NCI-H748 (cell line): ENCODE data around the gene PIK3C2G.

Experiments
- DNase-seq: peaks from one replicate; lab custom pipeline; 2025; ENCODE audit not compliant: unreplicated experiment; lab: John Stamatoyannopoulos, UW

PIK3C2G gene

DNA sequence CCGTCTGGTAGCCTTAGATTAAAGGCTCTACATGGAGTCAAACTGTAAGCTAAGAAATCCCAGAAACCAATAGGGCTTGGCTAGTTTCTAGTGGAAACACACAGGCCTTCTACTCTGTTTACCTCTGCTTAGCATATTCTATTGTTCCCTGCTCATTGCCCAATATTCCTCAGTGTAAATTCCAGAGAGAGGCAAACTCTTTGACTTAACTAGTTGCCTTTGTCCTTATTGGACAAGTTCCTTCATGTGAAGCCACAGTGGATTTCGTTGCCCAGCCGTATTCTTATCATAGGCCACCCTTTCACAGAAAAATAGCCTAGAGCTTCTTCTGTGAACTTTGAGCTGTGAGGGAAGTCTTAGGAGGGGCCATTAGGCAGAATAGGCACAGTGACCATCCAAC lies 290.4 kb downstream of the PIK3C2G start:
- DNase-seq = no peak

DNA sequence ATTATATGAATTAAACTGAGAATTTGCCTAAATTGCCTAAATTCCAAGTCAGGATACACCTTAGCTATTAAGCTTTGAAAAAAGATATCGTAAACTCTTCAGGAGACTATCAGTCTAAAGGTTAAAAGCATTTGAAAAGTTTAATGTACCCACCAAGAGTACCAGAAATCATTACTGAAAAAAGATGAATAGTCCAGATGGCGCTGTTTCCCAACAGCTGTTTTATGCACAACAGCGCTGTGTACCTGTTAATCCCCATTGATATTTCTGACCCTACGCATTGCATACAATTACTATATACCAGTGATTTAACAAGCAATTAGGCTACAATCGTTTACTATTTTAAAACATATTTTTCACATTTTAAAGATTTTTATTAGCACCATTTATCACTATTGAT lies 291.5 kb downstream of the PIK3C2G start:
- DNase-seq = peak; percentile 43

DNA sequence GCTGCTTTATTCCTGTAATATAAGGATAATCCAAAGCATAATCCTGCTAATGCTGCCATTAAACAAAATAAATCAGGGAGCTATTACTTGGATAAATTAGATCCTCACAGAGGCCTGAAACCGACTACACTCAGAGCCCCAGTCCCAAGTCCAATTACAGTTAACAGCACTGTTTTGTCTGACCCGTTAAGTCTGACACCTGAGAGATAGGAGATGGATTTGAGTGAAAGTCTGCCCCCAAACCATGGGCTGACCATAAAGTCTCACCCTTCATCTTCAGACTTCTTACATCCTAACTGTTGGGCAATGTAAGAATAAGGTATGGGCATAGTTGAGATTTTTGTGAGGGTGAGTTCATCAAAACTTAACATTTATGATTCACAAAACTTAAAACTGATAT lies 294.8 kb downstream of the PIK3C2G start:
- DNase-seq = no peak

DNA sequence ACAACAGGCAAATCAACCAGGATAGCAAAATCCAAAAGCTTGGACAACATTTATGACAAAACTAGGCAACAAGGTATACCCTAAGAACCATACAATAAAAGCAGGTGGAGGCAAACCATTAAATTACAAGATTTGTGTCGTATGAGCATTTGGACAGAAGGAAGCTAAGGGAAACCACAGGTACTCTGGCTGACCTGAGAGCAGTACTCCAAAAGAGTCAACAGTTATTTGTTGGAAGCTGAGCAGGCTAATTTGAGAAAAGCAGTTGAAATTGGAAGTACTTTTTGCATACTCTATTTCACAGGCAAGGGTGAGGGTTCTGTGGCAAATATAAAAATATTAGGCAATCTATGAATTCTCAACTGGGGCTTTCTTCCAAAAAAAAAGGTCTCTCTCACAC lies 297.9 kb downstream of the PIK3C2G start:
- no peak for DNase-seq

DNA sequence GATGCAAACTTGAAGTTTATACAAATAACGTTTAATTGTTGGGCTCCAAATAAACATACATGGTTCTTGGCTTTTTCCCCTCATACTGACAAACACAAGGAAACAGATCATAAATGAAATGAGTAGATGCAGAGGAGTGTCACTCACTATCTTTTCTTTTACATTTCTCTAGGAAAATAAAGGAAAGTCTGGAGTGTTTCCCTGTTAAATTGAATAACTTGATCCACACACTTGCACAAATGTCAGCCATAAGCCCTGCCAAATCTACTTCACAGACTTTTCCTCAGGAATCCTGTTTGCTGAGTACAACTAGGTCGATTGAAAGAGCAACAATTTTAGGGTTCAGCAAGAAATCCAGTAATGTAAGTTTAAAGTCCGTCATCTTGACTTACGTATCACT lies 301.2 kb downstream of the PIK3C2G start:
- DNase-seq = no peak

DNA sequence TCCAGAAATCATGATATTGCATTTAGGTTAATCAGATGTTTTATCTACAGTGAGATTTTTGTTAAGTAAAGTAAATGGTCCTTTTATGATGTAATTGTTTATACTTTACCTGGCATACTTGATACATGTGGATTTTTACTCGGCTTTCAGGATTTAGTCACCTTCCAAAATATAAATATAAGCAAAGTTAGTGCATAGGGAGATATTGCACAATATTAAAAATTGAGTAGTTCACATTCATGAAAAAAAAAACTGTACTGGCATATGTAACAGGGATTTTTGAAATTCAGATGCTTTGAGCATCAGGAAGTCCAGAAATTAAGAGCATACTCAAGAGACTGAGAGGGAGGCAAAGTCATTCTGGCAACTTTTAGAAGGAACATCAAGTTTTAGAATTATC lies 303.0 kb downstream of the PIK3C2G start:
- DNase-seq = no peak

DNA sequence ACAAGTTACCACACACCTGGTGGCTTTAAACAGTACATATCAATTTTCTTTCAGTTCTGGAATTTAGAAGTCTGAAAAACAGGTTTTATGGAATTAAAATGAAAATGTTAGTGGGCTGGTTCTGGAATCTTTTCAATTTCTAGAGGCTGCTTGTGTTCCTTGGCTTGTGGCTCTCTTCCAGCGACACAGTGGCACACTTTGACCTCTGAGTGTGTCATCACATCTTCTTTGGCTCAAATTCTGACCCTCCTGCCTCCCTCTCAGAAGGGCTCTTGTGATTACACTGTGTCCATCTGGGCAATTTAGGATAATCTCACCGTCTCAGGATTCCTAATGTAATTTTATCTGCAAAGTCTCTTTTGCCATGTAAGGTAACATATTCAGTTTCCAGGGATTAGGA lies 306.5 kb downstream of the PIK3C2G start:
- no peak for DNase-seq

DNA sequence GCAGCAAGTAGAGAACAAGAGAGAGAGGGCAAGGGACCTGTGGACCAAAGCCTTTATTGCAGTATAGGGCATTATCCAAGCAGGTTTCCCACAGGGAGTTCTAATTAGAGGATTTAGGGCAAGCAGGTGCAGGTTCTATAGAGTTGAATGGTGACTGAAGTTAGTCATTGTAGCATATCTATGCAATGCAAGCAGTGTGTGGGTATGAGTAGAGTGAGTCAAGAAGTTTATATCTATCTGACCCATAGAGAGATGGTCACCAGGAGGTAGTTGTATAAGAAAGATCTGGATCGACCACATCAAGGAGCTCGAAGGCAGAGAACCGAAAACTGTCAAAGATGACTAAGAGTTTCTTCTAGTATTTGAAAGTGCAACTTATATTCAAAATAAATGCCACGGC lies 309.2 kb downstream of the PIK3C2G start:
- DNase-seq = peak; percentile 12

DNA sequence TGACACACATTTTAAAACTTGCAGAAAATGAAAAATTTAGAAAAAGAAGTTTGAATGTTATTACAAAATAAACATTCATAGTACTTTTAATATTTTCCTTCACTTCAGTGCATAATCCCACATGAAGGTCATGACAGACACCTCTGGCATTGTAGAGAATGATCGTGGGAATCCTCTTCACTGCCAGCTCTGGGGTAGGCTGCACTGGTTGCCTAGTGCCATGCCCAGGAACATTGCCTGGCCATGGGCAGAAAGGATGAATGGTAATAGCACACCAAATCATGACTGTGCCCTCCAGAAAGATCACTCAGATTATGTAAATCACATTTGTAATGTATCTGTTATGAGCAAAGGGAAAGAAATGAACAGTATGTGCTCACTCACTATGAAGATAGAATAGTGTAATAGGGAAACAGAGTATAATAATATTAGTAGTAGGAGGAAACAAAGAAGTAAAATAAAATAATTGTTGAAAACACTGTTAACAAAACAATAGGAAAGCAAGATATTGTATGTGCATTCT lies 314.8 kb downstream of the PIK3C2G start:
- no peak for DNase-seq

DNA sequence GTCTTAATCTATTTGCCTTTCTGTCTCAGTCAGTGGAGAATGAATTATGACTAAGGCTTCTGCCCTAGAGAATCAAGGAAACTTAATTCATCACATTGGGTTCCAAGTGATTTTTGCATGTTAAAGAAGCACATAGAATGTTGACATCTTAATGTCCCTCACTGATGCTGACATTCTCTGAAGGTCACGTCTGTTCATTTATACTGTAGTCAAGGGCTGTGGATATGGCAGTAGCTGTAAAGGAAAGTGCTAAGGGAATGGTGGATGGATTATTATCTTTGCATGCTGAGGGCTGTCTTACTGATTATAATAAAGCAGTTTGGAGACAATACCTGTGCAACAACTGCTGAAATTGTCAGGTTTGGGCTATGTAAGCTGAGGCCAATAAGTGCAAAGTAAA lies 315.3 kb downstream of the PIK3C2G start:
- DNase-seq = no peak

DNA sequence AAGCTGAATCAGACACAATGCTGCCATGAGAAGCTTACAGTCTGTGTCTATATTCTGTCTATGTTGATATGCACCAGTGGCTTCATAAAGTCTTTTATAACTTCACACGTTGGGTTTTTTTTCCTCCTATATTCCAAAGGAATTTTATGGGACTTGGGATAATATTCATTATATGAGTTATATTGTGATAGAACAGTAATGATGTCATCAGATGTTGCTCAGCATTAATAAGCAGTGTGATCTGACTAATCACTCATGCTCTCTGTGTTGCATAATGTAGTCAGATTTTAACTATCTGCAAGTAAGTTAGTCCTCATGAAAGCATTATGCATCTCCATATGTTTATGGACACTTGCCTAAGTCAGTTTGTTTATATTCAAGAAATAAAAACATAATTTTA lies 316.9 kb downstream of the PIK3C2G start:
- DNase-seq = no peak

DNA sequence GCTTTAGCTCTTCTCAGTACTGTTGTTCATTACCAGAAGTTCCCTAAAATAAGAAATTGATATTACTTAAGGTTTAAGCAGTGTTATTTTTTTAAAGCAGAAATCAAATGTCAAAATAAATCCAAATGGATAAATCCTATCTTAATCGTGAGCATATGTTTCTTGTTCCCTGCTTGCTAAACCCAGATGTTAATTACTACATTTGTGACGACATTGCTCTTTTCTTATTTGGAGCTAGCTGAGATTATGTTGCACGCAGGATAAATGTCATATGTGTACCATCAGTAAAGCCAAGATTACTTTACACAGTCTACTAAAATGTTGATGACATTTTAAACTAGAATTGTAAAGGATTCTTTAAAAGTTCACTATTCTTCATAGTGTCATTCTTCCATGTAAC lies 319.0 kb downstream of the PIK3C2G start:
- no peak for DNase-seq

DNA sequence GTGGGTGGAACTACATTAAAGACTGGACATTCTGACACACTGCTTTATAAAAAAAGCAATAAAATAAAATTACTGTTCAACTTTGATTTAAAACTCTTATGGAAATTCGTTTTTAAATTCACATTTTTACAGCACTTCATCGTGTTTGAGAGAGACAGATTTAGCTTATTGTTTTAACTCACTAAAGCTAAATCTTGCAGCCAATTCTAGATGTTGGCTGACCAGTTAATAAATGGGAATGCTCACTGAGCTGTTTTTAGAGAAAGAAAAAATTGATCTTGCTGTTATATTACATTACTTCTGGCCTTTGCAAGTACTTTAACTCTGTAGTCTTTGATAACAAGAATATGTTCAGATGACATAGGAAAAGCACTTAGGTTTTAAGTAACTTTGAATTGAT lies 319.4 kb downstream of the PIK3C2G start:
- no peak for DNase-seq

DNA sequence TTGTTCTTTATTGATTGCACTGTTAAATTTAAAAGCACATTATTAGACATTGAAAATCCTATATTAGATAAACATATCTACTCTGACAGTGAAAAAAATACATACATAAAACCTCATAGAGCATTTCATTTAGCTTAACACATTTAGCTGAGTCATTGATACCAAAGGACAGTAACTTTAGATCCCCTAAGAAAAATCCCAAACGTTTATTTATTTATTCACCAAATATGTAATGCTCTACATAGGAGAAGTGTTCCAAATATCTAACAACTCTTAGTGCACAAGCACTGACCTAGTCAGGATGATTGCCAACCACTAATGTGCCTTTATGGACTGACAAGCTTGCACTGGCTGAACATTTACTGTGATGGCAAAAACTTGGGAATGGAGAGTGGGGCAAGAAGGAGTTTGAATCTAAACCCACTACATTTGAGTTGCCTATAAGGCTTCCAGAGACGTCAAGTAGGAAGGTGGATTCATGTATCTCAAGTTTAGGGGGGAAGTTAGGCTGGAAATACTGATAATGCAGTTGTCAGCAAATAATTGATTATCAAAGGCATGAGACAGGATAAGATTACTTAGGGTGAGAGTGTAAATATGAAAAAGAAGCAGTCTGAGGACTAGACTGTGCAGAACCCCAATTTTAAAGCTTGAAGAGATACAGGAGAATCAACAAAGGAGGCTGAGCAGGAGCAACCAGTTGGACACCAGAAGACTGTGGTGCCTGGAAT lies 320.1 kb downstream of the PIK3C2G start:
- DNase-seq = no peak

DNA sequence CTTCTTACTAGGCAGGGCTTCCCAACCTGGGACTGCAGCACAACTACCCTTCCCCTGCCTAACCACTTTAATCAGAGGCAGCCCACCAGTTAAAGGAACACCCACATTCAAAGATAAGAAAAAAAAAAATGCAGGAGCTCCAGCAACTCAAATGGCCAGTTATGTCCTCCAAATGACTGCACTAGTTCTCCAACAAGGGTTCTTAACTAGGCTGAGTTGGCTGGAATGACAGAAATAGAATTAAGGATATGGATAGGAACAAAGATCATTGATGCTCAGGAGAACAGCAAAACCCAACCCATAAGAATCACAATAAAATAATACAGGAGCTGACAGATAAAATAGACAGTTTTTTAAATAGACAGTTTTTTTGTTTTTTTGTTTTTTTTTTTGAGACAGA lies 322.3 kb downstream of the PIK3C2G start:
- DNase-seq = no peak

DNA sequence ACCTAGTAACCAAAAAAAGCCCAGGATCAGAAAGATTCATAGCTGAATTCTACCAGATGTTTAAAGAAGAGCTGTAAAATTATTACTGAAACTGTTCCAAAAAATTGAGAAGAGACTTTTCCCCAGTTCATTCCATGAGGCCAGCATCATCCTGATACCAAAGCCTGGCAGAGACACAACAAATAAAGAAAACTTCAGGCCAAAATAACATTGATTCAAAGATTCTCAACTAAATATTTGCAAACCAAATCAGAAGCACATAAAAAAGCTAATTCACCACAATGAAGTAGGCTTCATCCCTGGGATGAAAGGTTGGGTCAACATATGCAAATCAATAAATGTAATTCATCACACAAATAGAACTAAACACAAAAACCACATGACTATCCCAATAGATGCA lies 325.3 kb downstream of the PIK3C2G start:
- no peak for DNase-seq

DNA sequence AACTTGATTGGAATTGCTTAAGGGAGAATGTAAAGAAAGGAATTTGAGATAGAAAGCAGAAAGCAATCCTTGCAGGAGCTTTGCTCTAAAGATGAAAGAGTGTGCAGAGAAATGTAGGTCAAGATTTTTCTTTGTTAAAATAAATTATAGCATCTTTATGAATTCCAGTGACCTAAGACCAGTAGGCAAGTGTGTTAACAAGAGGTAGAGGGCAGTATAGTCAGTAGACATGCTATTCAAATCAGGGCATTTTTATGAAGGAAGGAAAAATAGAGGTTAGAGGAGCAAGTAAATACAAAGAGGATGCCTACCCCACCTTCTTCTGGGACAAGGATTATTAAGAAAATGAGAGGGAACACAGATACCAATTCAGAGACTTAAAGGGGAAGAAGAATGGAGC lies 328.0 kb downstream of the PIK3C2G start:
- no peak for DNase-seq

DNA sequence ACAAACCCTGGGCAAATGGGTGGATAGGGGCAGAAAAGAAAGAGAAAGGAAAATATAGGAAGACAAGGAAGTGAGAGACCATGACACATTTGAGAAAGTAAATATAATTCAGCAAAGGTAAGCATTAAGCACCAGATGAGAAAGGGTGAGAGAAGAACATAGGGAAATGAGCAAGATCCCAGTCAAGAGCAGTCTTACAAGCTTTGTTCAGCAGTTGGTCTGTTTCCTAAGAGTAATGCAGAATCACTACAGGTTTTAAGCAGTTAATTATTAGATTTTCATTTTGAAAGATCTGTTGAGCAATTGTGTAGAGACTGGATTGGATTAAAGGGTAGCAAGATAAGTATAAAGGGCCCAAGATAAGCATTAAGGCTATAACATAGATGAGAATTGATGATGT lies 330.2 kb downstream of the PIK3C2G start:
- no peak for DNase-seq

DNA sequence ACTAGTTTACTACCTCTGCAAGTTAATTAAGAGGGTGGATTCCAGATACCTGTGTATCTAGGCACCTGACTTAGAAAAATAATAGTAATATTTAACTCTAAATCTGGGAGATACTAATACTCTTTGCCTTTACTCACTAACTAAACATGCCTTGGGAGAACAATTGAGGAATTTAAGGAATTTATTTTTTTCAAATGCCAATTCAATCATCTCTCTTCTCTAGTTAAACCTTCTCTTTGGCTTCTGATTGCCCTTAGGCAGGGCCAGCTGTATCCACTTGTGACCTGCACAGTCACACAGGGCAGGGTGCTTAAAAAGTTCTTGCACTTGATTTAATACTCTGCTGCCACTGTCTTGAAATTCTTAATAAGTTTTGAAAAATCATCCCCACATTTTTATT lies 334.1 kb downstream of the PIK3C2G start:
- DNase-seq = no peak

DNA sequence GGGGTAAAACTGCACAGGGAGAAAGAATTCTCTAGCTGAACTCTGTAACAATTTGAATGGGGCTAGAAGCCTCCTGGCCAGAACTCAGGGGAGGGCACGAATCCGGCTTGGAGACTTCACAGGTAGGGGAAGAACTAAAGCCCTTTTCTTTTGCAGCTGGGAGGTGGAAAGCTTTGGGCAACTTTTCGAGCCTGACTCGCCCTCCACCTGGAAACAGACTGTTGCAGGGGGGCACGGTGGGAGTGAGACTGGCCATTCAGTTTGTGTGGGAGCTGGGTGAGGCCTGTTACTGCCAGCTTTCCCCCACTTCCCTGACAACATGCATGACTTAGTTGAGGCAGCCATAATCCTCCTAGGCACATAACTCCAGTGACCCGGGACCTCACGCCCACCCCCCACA lies 340.6 kb downstream of the PIK3C2G start:
- no peak for DNase-seq

DNA sequence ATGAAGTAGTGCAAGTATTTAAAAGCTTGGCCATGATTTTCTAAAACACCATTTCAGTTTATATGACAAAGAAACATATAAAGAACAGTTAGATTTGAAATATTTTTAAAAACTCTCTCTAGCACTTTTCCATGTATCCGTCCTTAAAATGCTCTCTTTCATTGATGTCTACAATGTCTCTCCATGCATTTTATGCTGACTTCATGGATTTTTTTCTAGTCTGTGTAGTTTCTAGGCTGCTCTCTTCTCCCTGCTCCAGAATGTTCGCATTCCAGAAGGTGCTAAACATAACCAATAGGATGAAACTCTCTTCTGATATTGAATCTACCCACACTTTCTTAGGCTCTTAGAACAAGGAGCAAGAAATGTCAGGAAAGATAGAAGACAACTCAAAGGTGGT lies 351.7 kb downstream of the PIK3C2G start:
- DNase-seq = no peak

DNA sequence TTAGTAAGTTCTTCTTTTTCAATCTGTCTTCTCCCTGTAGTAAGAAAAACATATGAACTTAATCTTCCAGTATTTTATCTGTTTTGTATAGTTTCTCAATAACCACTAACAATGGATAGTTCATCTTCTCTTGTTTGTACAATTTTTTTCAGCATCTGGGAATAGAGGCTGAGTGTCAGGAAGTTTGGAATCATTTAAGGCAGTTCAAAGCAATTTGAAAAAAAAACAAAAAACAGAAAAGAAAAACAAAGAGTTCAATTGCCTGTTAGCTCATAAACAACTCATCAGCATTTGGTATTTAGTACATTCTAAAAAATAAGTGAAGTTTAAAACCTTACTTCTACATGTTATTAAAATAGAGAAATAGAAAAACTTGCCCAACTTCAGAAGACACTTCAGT lies 359.7 kb downstream of the PIK3C2G start:
- no peak for DNase-seq

DNA sequence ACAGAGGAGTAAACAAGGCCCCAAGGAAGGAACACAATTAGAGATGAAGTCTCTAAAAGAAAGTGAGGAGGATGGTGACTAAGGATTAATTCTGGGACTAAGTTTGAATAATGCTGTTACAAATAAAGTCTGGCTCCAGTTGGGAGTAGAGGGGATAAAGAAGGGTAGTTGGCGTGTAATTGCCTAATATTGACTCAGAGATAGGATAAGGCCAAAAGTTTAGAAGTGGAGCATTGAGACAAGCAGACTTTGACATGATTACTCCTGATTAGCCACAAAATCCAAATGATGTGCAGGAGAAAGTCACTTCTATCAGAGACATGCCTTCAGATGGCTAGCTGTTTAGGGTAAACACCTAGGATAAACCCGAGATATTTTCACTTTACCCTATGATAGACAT lies 368.1 kb downstream of the PIK3C2G start:
- no peak for DNase-seq
